ENCODE measurements around the gene KIAA0586.

The KIAA0586 gene

DNA sequence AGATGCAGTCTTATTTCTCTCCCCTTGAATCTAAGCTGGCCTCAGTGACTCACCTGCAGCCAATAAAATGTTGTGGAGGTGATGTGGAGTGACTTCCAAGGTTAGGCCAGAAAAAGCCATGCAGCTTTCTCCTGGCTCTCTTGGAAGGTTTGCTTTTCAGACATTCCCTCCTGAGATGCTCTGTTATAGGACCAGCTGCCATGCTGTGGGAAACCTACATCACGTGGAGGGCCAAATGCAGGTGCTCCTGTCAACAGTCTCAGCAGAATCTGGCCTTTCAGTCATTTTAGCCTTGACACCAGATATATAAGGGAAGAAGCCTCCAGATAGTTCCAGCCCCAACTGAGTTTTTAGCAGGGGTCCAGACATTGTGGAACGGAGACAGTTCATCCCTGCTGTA is 172.2 kb downstream of the KIAA0586 start:
- no peak for DNase-seq

All from cortex of kidney (tissue), 1 donor.